ENCODE results near the gene EYS. TPM values are rescaled to one million over a fixed set of nuclear protein-coding genes. Genes with fewer than 3 reads are reported as not detected.
"Not testable (repeated sequence)": the region's sequence is repeated elsewhere in the genome, so short reads cannot be mapped to it uniquely, and the experiment has no call there.

Gene EYS
- total RNA-seq, 1 experiment from 2014 or later = not detected

DNA sequence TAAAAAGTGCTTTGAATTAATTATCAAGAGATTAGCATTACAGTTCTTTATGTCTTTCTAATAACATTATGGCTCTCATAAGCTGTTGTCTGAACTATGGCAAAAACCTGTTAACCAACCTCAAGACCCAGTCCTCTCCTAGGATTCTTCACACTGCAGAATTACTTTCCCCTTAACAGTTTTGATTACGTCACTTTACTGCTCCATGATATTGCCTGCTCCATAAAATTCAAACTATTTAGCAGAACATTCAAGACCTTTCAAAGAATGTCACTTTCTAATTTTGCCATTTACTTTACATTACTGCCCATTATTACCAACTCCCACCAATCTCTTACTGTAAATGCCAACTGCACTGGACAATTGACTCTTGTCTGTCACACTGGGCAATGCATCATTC lies 1227.9 kb downstream of the EYS start:
- no peak for DNase-seq (ENCODE audit: low read depth)

DNA sequence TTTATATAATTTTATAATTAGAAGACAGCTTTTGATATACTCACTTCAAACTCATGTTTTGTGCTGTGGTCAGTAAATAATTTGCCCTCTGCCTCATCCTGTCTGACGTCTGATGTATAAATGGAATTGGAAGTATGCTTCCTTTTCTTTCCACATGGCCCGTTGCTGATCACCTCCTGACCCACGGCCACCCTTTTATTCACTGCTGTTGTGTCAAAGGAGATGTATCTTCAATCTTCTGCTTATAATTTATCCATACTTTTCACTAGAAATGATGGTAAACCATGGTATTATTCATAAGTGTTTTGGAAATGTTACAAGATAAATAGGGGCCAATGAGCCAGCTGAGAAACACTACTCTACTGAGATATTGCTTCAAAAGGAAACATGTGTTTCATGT lies 1229.6 kb downstream of the EYS start:
- no peak for DNase-seq (ENCODE audit: low read depth)

DNA sequence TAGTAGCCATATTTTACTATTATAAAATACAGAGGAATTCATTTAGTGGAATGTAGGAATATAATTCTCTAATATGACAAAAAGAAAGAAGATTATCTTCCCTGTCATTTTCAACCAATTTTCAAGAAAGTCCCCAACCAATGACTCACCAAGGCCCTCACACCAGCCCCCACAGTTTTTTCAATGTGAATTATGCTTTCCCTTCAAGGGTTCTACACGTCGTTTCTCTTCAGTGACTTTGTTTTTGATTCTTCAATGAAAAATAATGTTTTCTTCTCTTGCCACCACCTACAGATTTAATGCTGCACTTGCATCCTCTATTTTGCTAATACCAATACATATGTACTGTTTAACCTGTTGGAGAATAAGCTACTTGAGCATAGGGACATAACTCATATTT lies 1230.1 kb downstream of the EYS start:
- no peak for DNase-seq (ENCODE audit: low read depth)

DNA sequence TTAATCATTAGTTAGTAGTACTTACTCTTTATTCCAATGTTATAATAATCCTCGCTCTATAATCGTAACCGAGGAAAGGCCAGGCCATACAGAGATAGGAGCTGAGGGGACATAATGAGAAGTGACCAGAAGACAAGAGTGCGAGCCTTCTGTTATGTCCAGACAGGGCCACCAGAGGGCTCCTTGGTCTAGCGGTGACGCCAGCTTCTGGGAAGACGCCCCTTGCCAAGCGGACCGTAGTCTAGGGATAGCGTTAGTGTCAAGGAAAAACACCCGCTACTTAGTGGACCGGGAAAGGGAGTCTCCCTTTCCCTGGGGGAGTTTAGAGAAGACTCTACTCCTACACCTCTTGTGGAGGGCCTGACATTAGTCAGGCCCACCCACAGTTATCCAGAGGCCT lies 1237.6 kb downstream of the EYS start:
- DNase-seq (ENCODE audit: low read depth) = not testable (repeated sequence)

DNA sequence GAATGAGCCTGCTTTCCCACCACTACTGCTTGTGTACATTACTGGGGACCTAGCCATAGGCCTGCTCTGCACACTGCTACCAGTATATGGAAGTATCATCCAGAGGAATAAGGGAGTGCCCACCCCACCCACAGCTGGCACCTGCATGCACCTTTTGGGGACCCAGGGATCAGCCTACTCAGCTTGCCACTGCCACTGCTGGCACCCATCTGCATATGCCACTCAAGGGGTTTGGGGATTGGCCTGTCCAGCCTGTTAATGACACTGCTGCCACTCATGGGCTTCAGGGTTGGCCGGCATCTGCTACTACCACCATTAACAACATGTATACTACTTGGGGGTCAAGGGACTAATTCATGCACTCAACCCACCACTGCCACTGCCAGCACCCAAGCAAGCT lies 1239.4 kb downstream of the EYS start:
- DNase-seq (ENCODE audit: low read depth) = no peak

DNA sequence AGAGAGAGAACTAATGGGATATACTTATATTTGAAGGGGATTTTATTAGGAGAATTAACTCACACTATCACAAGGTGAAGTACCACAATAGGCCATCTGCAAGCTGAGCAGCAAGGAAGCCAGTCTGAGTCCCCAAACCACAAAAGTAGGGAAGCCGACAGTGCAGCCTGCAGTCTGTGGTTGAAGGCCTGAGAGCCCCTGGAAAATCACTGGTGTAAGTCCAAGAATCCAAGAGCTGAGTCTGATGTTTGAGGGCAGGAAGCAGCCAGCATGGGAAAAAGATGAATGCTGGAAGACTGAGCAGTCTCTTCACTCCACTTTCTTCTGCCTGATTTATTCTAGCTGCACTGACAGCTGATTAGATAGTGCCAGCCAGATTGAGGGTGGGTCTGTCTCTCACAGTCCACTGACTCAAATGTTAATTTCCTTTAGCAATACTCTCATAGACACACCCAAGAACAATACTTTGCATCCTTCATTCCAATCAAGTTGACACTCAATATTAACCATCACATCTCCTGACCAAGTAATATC lies 1247.5 kb downstream of the EYS start:
- no peak for DNase-seq (ENCODE audit: low read depth)

DNA sequence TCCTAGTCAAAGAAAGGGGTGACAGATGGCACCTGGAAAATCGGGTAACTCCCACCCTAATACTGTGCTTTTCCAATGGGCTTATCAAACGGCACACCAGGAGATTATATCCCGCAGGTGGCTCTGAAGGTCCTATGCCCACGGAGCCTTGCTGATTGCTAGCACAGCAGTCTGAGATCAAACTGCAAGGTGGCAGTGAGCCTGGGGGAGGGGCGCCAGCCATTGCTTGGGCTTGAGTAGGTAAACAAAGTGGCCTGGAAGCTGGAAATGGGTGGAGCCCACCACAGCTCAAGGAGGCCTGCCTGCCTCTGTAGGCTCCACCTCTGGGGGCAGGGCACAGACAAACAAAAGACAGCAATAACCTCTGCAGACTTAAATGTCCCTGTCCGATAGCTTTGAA lies 1258.9 kb downstream of the EYS start:
- not testable (repeated sequence) for DNase-seq (ENCODE audit: low read depth)

DNA sequence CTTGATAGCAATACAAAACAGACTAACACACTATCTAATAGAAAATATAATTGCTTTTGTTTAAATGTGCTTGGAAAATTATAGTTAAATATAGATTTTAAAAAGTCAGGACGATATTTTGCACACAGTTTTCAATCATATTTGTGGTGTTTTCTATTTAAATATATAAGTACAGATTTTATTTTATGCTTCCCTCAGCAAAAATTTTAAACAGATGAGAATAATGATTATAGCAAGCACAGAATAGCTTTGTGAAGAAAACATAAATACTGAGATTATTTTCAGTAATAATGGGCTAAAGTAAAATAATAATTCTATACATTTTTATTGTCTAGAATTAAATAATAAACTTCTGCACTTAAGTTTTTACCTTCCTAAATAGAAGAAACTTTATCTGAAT lies 1262.0 kb downstream of the EYS start:
- DNase-seq (ENCODE audit: low read depth) = no peak

DNA sequence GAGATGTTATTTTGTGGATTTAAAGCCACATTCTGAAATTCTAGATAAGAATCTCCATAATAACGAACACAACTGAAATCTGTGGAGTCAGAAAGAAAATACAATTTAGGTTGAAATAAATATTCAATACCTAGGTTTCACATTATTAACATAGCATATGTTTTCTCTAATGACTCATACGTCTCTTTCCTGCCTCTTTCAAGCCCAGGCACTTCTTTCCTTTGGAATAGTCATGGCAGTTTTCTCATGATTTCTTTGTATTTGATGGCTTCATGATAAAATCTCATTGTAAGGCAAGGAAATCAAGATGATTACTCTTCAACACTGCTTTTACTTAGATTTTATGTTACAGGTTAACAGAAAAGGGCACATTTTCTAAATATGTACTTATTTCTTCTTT lies 1267.8 kb downstream of the EYS start:
- DNase-seq (ENCODE audit: low read depth) = no peak

DNA sequence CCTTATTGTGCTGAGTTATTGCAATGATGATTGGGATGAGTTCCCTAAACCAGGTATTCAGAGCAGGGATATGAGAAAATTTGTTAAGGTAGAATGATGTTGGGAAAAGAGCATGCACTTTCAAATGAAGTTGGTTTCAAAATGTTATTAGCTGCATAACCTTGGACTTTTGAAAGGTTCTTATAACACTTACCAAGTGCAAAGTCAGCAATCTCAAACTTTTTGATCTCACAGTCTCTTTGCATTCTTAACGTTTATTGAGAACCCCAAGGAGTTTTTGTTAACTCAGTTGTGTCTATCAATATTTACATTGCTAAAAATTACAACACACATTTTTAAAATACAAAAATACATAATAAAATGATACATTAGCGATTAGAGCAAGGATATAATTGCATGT lies 1269.0 kb downstream of the EYS start:
- DNase-seq (ENCODE audit: low read depth) = no peak

DNA sequence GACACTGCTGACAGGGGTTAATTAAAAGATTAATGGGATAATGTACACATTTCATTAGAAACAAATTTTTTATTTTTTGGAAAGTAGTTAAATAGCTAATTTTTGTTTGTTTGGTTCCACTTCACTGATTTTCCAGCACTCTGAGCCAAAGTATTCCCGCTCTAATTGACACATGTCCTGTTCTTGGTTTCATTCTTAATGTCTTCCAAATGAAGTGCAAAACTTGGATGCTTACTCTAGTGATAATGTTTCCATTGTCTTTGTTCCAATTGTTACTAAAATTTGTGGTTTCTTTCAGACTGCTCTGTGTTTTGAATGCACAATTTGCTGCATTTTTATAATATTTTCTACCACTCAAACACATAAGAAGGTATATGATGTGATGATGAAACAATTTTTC lies 1277.1 kb downstream of the EYS start:
- no peak for DNase-seq (ENCODE audit: low read depth)

DNA sequence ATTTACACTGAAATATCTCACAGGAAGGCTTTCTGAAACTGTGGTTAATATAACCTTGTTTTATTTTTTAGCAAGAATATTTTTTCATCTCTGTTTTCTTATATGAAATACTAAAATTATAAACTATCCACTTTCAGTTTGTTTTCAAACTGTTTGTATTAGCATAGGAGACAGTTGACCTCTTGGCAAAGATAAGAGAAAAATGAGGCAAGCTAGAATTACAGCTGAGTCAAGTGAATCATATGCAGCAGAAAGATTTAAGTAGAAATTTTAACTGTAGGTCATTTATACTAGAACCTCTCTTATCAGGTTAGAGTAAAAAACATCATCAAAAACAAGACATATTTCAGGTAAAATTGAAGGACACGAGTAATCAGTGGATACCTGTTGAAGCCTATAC lies 1278.8 kb downstream of the EYS start:
- no peak for DNase-seq (ENCODE audit: low read depth)

DNA sequence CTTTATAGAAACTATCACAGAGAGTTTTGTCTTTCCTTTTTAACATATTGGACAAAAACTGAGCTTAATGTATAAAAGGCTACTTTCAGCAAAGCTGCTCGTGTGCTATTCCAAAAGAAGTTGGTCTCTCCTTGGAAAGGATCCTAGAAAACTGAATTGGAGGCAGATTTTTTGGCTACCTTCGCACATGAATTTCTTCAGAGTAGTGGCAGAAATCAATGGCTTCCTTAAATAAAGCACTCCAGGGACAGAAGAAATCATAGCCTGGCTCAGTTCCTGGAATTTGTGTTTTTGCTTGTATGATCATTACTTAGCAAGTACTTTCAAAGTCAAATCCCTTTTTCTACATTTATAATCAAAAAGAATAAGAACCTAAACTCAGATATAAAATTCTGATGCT lies 1291.1 kb downstream of the EYS start:
- no peak for DNase-seq (ENCODE audit: low read depth)

DNA sequence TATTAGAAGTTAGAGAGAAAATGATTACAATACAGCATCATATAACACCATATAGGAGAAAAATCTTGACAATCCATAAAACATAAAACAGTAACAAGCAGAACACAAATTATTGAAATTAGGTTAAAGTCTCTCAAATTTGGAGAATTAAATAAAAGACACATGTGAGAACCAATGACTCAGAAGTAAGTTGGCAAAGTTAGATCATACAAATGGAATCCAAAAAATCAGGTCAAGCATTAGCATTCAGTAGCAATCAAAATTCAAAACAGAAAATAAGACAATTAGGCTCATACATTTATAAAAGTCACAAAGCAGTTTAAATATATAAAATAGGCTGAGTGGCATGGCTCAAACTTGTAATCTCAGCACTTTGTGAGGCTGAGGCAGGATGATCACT lies 1295.8 kb downstream of the EYS start:
- no peak for DNase-seq (ENCODE audit: low read depth)

DNA sequence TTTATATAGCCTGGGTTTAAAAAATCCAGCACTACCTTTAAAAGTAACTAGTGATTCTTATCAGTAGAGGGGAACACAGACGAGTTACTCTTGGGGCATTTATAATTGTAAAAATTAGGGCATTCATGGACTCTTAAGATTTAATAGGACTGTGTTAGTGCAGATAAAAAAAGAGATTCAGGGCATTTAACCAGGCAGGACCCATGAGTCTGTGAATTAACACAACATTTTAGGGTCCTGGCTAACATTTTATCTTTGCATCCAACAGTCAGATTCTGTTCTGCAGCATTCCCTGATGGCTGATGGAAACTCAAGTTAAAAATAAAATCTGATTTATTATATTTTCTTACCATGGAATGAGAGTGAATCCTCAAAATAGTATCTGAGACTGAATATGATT lies 1297.1 kb downstream of the EYS start:
- DNase-seq (ENCODE audit: low read depth) = no peak

DNA sequence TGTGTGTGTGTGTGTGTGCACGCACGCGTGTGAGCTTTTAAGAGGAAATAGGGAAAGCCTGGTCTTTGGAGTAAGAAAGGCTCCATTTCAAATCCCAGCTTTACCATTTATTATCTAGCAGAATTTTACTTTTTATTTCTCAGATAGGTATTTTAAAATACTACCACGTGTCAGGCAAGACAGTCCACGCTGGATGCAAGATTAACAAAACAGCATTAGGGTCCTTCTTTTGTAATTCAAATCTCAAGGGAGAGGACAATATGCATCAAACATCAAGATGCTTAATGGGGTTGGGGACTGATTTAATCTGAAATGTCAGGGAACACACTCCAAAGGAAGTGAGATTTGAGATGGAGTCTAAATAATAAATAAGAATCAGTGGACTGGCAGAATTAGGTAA lies 1302.6 kb downstream of the EYS start:
- DNase-seq (ENCODE audit: low read depth) = no peak

DNA sequence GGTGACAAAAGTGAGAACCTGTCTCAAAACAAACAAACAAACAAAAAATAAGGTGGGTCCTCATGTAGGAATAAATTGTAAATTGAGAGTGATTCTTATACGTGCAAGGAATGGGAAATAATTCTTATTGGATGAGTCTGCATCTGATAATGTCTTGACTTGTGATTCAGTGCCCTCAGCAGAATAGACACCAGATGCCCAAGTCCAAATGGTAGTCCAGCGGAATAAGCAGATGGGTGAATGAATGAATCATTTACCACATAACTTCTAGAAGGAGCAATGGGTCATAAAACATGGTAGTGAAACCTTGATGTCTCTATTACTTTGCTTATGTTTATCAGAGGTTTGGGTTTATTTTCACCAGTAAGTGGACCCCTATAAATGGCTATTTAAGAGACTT lies 1323.7 kb downstream of the EYS start:
- DNase-seq (ENCODE audit: low read depth) = no peak

DNA sequence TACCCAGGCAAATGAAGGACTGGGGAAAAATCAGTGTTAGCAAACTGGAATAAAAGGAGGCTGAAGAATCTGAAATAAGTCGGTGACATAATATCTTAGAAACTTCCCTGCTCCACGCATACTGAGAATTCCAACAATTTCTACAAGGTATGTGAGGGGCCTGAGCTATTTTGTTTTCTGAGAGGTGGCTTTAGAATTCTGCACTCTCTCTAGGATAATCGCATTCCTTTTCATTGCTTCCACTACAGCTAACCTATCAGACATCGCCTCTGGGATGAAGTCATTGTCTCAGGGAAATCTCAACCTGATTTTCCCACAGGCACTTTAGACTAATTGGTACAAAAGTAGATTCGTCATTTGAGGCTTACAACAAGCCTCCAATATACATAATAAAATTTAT lies 1330.6 kb downstream of the EYS start:
- no peak for DNase-seq (ENCODE audit: low read depth)

DNA sequence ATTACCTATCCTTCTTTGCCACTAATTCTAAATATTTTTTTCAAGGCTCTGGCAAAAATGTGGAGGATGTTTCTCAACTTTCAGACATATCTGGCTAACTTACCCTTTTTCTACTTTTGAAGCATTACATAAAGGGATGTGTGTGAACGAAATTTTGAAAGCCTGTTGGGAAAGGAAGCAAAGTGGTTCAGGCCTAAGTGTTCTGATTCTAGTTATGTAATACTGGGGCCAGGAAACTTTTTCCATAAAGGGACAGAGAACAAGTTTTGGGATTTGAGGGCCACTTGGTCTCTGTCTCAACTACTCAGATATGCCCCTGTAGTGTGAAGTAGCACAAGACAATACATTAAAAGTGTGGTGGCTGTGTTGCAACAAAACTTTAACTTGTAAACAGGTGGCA lies 1349.6 kb downstream of the EYS start:
- no peak for DNase-seq (ENCODE audit: low read depth)

DNA sequence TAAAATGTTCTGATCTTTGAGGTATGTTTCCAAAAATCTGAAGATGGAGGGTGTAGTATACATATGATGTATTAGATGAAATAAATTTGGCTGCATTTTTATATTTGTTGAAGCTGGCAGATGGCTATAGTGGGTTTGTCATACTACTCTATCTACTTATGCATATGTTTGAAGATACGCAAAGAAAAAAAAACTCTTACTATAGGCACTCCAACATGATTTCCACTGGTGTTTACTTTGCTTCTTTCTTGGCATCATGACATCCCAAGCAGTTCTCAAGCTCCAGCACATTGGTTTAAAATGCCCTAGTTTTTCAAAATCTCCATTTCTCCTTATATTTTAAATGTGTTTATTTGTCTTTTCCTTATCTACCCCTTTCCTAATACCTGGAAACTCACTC lies 1359.6 kb downstream of the EYS start:
- DNase-seq (ENCODE audit: low read depth) = no peak

DNA sequence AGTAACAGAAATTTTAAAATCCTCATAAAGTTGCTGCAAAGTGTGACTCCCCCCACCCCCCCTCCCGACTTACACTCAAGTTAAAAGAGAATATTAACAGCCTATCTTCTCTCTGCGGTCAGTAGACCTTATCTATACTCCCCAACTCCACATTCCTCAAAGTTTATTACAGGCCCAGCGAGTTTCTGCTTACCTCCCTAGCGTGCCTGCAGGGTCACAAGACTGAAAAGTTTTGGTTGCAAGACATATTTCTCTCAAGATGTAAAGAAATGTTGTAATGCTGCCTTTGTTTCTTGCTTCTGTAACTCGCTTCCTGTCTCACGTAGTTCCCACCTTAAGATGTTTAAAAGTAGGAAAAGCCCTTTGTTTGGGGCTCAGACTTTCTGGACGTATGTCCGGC lies 1371.8 kb downstream of the EYS start:
- DNase-seq (ENCODE audit: low read depth) = no peak

DNA sequence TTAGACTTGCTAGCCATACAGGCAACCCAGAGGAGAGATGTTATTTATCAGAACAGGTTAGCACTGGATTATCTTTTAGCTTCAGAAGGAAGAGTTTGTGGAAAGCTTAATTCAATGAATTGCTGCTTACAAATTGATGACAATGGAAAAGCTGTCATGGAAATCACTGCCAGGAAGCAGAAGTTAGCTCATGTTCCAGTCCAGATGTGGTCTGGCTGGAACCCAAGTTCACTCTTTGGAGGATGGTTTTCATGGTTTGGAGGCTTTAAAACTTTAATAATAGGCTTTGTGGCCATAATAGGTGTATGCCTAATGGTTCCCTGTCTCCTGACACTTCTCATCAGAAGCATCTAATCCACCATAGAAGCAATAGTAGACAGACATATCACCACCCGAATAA lies 1372.4 kb downstream of the EYS start:
- no peak for DNase-seq (ENCODE audit: low read depth)

DNA sequence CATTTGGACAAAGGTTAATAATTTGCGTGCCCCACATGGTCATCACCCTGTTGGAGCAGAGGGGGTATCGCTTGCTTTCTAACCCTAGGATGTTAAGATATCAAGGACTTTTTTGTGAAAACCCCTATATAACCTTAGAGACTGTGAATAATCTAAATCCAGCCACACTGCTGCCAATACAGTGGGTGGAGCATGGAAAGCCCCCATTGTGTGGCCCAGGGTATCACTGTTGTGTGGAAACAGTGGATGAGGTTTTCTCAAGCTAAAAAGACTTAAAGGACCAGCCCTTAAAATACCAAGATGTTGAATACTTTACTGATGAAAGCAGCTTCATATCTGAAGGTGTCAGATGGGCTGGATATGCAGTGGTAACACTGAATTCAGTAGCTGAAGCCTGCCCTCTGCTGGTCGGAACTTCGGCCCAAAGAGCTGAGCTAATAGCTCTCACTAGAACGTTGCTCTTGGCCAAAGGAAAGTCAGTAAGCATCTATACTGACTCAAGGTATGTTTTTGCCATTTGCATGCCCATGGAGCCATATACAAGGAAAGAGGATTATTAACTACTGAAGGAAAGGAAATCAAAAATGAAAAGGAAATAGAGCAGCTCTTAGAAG lies 1376.2 kb downstream of the EYS start:
- no peak for DNase-seq (ENCODE audit: low read depth)

DNA sequence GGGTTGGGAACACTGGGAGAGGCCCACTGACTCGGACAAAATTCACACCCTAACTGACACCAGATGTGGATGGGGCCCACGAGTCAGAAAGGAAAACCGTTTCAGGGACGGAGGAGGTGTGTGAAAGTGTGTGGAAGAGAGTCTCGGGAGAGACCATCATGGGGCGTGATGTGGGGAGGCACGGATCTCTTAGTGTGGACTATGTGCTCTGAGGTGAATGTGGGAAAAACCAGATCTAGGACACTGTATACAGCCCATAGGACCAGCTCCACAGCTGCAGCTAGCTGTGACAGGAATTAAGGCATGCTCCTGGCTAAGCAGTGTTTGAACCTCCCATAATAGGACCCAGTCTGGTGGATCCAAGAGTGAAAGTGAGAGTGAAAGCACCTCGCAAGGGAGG lies 1380.1 kb downstream of the EYS start:
- DNase-seq (ENCODE audit: low read depth) = no peak

All from Daoy (cell line).